Calu3 (cell line): ENCODE measurements around the gene RAP1GAP. TPM values are rescaled to one million over a fixed set of nuclear protein-coding genes. Genes with fewer than 3 reads are reported as not detected.

ENCODE experiments used
- BruUV-seq: library from RNA; stranded (reverse); fragments of 400-500 nt; replicated peaks from 2 replicates; lab custom pipeline; 2021; lab: Mats Ljungman, UMichigan
- CTCF ChIA-PET: fragments of 300-600 bp; sonication (Branson Sonifier 250); formaldehyde crosslinking; loops from one replicate; lab custom pipeline; 2022; ENCODE audit warnings: antibody characterized with exemption; lab: Charles Lee
- DNase-seq: peaks from one replicate; pipeline ENCODE4 v3.0.0; 2022
- H3K27ac Mint-ChIP-seq: one replicate; pipeline ENCODE4 v1.8.0; 2022; ENCODE audit warnings: mixed read lengths; ENCODE audit not compliant: unreplicated experiment
- H3K27me3 Mint-ChIP-seq: one replicate; pipeline ENCODE4 v1.8.0; 2022; ENCODE audit warnings: mixed read lengths; ENCODE audit not compliant: unreplicated experiment
- H3K36me3 Mint-ChIP-seq: one replicate; pipeline ENCODE4 v1.8.0; 2022; ENCODE audit warnings: mild to moderate bottlenecking, moderate library complexity, mixed read lengths; ENCODE audit not compliant: insufficient read depth, unreplicated experiment
- H3K4me1 Mint-ChIP-seq: one replicate; pipeline ENCODE4 v1.8.0; 2022; ENCODE audit warnings: mild to moderate bottlenecking, low read depth, mixed read lengths; ENCODE audit not compliant: unreplicated experiment
- H3K4me3 Mint-ChIP-seq: one replicate; pipeline ENCODE4 v1.8.0; 2022; ENCODE audit warnings: mild to moderate bottlenecking, low read depth, moderate library complexity, mixed read lengths; ENCODE audit not compliant: unreplicated experiment
- H3K9me3 Mint-ChIP-seq: one replicate; pipeline ENCODE4 v1.8.0; 2022; ENCODE audit warnings: low read depth, mixed read lengths; ENCODE audit not compliant: unreplicated experiment
- CTCF ChIP-seq: fragments of 200-600 bp; IDR thresholded peaks from one replicate; pipeline ENCODE4 v1.8.0; 2022; ENCODE audit warnings: antibody characterized with exemption; ENCODE audit not compliant: unreplicated experiment
- intact Hi-C: fragments of 100-400 bp; cut with micrococcal nuclease; formaldehyde crosslinking; loops from one replicate; pipeline ENCODE4 v1.10.0; 2022; ENCODE audit not compliant: unreplicated experiment
- total RNA-seq: library from RNA; stranded (reverse); gene quantifications from 2 replicates; pipeline ENCODE4 v1.2.3, GENCODE V29; 2022

RAP1GAP gene
- total RNA-seq, 1 experiment from 2014 or later = 23.8 TPM

GRCh38 chr1:21654209-21654608, 14.9 kb downstream of the RAP1GAP start:
- no peaks in the 10 kb centered on the region for H3K27me3 Mint-ChIP-seq
- H3K27ac Mint-ChIP-seq = no peak overlapping the region
- no peak overlapping the region for H3K4me3 Mint-ChIP-seq
- BruUV-seq = no TSS peak
- intact Hi-C loops = loop anchor here (10.0 kb wide), 1 partner anchor 139 kb away; no protein-coding TSS in a partner anchor
- peaks cover 12% of the 10 kb centered on the region for H3K36me3 Mint-ChIP-seq
- no peaks in the 10 kb centered on the region for H3K9me3 Mint-ChIP-seq
- no peak for DNase-seq
- H3K4me1 Mint-ChIP-seq = peaks cover 25% of the 10 kb centered on the region
- CTCF ChIA-PET = no interaction called here
- TF ChIP-seq CTCF = no peak

- no peaks in the 10 kb centered on the region for H3K9me3 Mint-ChIP-seq
- no peak for DNase-seq
- H3K36me3 Mint-ChIP-seq = peaks cover 12% of the 10 kb centered on the region
- CTCF ChIA-PET = interaction anchor here (0.6 kb wide), 1 partner anchor 258 kb away, joined by 3 read pairs; no protein-coding TSS in a partner anchor
- no peak overlapping the region for H3K4me3 Mint-ChIP-seq
- TF ChIP-seq CTCF = no peak
- no TSS peak for BruUV-seq
- no peak overlapping the region for H3K27ac Mint-ChIP-seq
- intact Hi-C loops = loop anchor here (10.0 kb wide), 1 partner anchor 139 kb away; no protein-coding TSS in a partner anchor
- H3K27me3 Mint-ChIP-seq = no peaks in the 10 kb centered on the region
- H3K4me1 Mint-ChIP-seq = peaks cover 25% of the 10 kb centered on the region
These were observed 15.4 kb downstream of the RAP1GAP start for GRCh38 chr1:21653744-21654100.

- intact Hi-C loops = loop anchor here (10.0 kb wide), 1 partner anchor 138 kb away; no protein-coding TSS in a partner anchor
- DNase-seq = no peak
- peaks cover 17% of the 10 kb centered on the region for H3K36me3 Mint-ChIP-seq
- no peaks in the 10 kb centered on the region for H3K9me3 Mint-ChIP-seq
- no TSS peak for BruUV-seq
- CTCF ChIA-PET = interaction anchor here (0.6 kb wide), 1 partner anchor 258 kb away, joined by 3 read pairs; no protein-coding TSS in a partner anchor
- peak overlapping the region; percentile 57 for H3K27ac Mint-ChIP-seq
- no peaks in the 10 kb centered on the region for H3K27me3 Mint-ChIP-seq
- peak overlapping the region; percentile 74 for H3K4me3 Mint-ChIP-seq
- no peak for TF ChIP-seq CTCF
- H3K4me1 Mint-ChIP-seq = peaks cover 25% of the 10 kb centered on the region
These were observed 16.0 kb downstream of the RAP1GAP start for GRCh38 chr1:21652937-21653743.

- Mint-ChIP-seq H3K36me3 (peaks cover 17% of the 10 kb centered on the region), H3K4me3 (peak overlapping the region; percentile 74), H3K27me3 (no peaks in the 10 kb centered on the region), H3K4me1 (peaks cover 25% of the 10 kb centered on the region), H3K27ac (peak overlapping the region; percentile 57), H3K9me3 (no peaks in the 10 kb centered on the region)
- no TSS peak for BruUV-seq
- CTCF ChIA-PET = interaction anchor here (0.8 kb wide), 1 partner anchor 29 kb away, joined by 4 read pairs; no protein-coding TSS in a partner anchor
- intact Hi-C loops = loop anchor here (10.0 kb wide), 1 partner anchor 138 kb away; no protein-coding TSS in a partner anchor
- no peak for TF ChIP-seq CTCF
- DNase-seq = no peak
These were observed 16.8 kb downstream of the RAP1GAP start for GRCh38 chr1:21652101-21652936.
